ENCODE results near the gene NR2F1.

NR2F1 gene

GRCh38 chr5:93582167-93582462 lies 907 bp upstream of the NR2F1 start:
- H3K4me2 ChIP-seq: peak overlapping the region; percentile 95
- peak overlapping the region; percentile 49; the same call in 1 of the 2 replicates for H2AFZ ChIP-seq (ENCODE audit: low read depth)
- no peaks in the 10 kb centered on the region for H4K20me1 ChIP-seq (ENCODE audit: insufficient read depth)
- no peak overlapping the region for H3K9ac ChIP-seq
- H3K79me2 ChIP-seq (ENCODE audit: insufficient read depth, low read depth): no peaks in the 10 kb centered on the region
- H3K27me3 ChIP-seq (ENCODE audit: insufficient read depth, low read depth): peaks cover 7% of the 10 kb centered on the region
- TF ChIP-seq, protein P1, sequence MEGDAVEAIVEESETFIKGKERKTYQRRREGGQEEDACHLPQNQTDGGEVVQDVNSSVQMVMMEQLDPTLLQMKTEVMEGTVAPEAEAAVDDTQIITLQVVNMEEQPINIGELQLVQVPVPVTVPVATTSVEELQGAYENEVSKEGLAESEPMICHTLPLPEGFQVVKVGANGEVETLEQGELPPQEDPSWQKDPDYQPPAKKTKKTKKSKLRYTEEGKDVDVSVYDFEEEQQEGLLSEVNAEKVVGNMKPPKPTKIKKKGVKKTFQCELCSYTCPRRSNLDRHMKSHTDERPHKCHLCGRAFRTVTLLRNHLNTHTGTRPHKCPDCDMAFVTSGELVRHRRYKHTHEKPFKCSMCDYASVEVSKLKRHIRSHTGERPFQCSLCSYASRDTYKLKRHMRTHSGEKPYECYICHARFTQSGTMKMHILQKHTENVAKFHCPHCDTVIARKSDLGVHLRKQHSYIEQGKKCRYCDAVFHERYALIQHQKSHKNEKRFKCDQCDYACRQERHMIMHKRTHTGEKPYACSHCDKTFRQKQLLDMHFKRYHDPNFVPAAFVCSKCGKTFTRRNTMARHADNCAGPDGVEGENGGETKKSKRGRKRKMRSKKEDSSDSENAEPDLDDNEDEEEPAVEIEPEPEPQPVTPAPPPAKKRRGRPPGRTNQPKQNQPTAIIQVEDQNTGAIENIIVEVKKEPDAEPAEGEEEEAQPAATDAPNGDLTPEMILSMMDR (conservative IDR thresholded peaks at IDR 0.05; ENCODE audit: low read depth, low read length): no peak
- H3K4me3 ChIP-seq (IDR thresholded peaks at IDR 0.05; ENCODE audit: insufficient read depth, low read depth, low read length): no peak overlapping the region
- H3K4me1 ChIP-seq (ENCODE audit: low read depth, poor library complexity, severe bottlenecking): peaks cover 13% of the 10 kb centered on the region
- no peak overlapping the region for H3K27ac ChIP-seq
- H3K36me3 ChIP-seq (ENCODE audit: insufficient read depth): no peaks in the 10 kb centered on the region

DNA sequence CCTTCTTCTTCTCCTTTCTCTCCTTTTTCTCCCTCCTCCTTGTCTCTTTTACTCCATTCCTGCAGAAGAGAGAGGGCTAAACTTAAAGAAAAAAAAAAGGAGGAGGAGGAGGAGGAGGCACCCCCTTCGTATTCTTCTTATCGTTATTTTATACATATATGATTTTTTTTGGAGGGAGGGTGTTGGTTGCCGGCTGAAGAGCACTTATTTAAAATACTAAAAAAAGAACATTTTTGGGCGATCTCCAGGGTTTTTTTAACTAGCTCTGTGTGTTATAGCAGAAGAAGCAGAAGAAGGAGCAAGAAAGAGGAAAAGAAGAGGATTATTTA lies 381 bp downstream of the NR2F1 start:
- peak overlapping the region; percentile 49 for H2AFZ ChIP-seq (ENCODE audit: low read depth)

GRCh38 chr5:93583768-93584595 lies 960 bp downstream of the NR2F1 start:
- H3K4me3 ChIP-seq (IDR thresholded peaks at IDR 0.05; ENCODE audit: insufficient read depth, low read depth, low read length): no peak overlapping the region
- H3K79me2 ChIP-seq (ENCODE audit: insufficient read depth, low read depth): no peaks in the 10 kb centered on the region
- peaks cover 13% of the 10 kb centered on the region for H3K4me1 ChIP-seq (ENCODE audit: low read depth, poor library complexity, severe bottlenecking)
- H2AFZ ChIP-seq (ENCODE audit: low read depth): peak overlapping the region; percentile 56
- TF ChIP-seq, protein P1 (conservative IDR thresholded peaks at IDR 0.05; ENCODE audit: low read depth, low read length): no peak
- peak overlapping the region; percentile 95 for H3K4me2 ChIP-seq
- no peak overlapping the region for H3K9ac ChIP-seq
- no peaks in the 10 kb centered on the region for H3K36me3 ChIP-seq (ENCODE audit: insufficient read depth)
- H3K27ac ChIP-seq: no peak overlapping the region
- H3K27me3 ChIP-seq (ENCODE audit: insufficient read depth, low read depth): peaks cover 7% of the 10 kb centered on the region
- H4K20me1 ChIP-seq (ENCODE audit: insufficient read depth): no peaks in the 10 kb centered on the region

More for the DNA sequence above, 381 bp downstream of the NR2F1 start:
- TF ChIP-seq, protein P1 (conservative IDR thresholded peaks at IDR 0.05; ENCODE audit: low read depth, low read length): no peak
- H3K4me3 ChIP-seq (IDR thresholded peaks at IDR 0.05; ENCODE audit: insufficient read depth, low read depth, low read length): no peak overlapping the region
- no peak overlapping the region for H3K27ac ChIP-seq
- no peaks in the 10 kb centered on the region for H3K36me3 ChIP-seq (ENCODE audit: insufficient read depth)
- no peaks in the 10 kb centered on the region for H4K20me1 ChIP-seq (ENCODE audit: insufficient read depth)
- H3K27me3 ChIP-seq (ENCODE audit: insufficient read depth, low read depth): peaks cover 7% of the 10 kb centered on the region
- H3K79me2 ChIP-seq (ENCODE audit: insufficient read depth, low read depth): no peaks in the 10 kb centered on the region
- no peak overlapping the region for H3K9ac ChIP-seq
- H3K4me2 ChIP-seq: peak overlapping the region; percentile 95
- peaks cover 13% of the 10 kb centered on the region for H3K4me1 ChIP-seq (ENCODE audit: low read depth, poor library complexity, severe bottlenecking)

- Histone ChIP-seq H3K27me3 (ENCODE audit: insufficient read depth, low read depth) (peaks cover 7% of the 10 kb centered on the region), H2AFZ (ENCODE audit: low read depth) (peak overlapping the region; percentile 56; the same call in 1 of the 2 replicates), H3K4me2 (no peak overlapping the region), H3K36me3 (ENCODE audit: insufficient read depth) (no peaks in the 10 kb centered on the region), H3K9ac (no peak overlapping the region; the same call in 1 of the 2 replicates), H3K27ac (no peak overlapping the region), H3K4me3 (IDR thresholded peaks at IDR 0.05; ENCODE audit: insufficient read depth, low read depth, low read length) (no peak overlapping the region), H3K4me1 (ENCODE audit: low read depth, poor library complexity, severe bottlenecking) (peaks cover 13% of the 10 kb centered on the region), H3K79me2 (ENCODE audit: insufficient read depth, low read depth) (no peaks in the 10 kb centered on the region), H4K20me1 (ENCODE audit: insufficient read depth) (no peaks in the 10 kb centered on the region)
- TF ChIP-seq, protein P1 (conservative IDR thresholded peaks at IDR 0.05; ENCODE audit: low read depth, low read length): no peak
These were observed 1.6 kb downstream of the NR2F1 start for GRCh38 chr5:93584596-93585040.
